Neural cell (in vitro differentiated cells): ENCODE measurements around the gene GAA. TPM values are rescaled to one million over a fixed set of nuclear protein-coding genes. Genes with fewer than 3 reads are reported as not detected.

ENCODE experiments used
- H2AFZ ChIP-seq: fragments of 200-600, 300-800 bp; sonication (generic), shearing (Covaris generic); 2 replicates; pipeline ENCODE4 v1.6.0; 2014; ENCODE audit warnings: low read depth, mild to moderate bottlenecking, antibody characterized with exemption, low read length, moderate library complexity
- H3F3A ChIP-seq: fragments of 200-600 bp; shearing (Covaris generic); 2 replicates; pipeline ENCODE4 v1.6.1; 2016; ENCODE audit warnings: mild to moderate bottlenecking, moderate library complexity, mixed read lengths, antibody characterized with exemption, low read length; ENCODE audit not compliant: insufficient read depth, poor library complexity, severe bottlenecking
- H3K27ac ChIP-seq: fragments of 200-600, 300-800 bp; sonication (generic), shearing (Covaris generic); 2 replicates; pipeline ENCODE4 v1.5.1; 2014; ENCODE audit warnings: mild to moderate bottlenecking, low read length, moderate library complexity
- H3K27me3 ChIP-seq: fragments of 300-800, 200-600 bp; sonication (generic), shearing (Covaris generic); 2 replicates; pipeline ENCODE4 v1.6.0; 2014; ENCODE audit warnings: mild to moderate bottlenecking, low read depth, low read length, moderate library complexity; ENCODE audit not compliant: insufficient read depth
- H3K36me3 ChIP-seq: fragments of 300-800, 200-600 bp; sonication (generic), shearing (Covaris generic); 2 replicates; pipeline ENCODE4 v1.5.1; 2014; ENCODE audit warnings: mild to moderate bottlenecking, antibody characterized with exemption, low read length, moderate library complexity; ENCODE audit not compliant: insufficient read depth
- H3K4me2 ChIP-seq: fragments of 300-800, 200-600 bp; sonication (generic), shearing (Covaris generic); 2 replicates; pipeline ENCODE4 v1.6.0; 2014; ENCODE audit warnings: mild to moderate bottlenecking, low read length
- H3K4me3 ChIP-seq: fragments of 300-800, 200-600 bp; sonication (generic), shearing (Covaris generic); 2 replicates; pipeline ENCODE4 v1.5.1; 2014; ENCODE audit warnings: mild to moderate bottlenecking, low read length, moderate library complexity
- H3K79me2 ChIP-seq: fragments of 200-600 bp; shearing (Covaris generic); replicated peaks from 2 replicates; pipeline ENCODE4 v1.6.0; 2014; ENCODE audit warnings: mild to moderate bottlenecking, low read length, moderate library complexity; ENCODE audit not compliant: insufficient read depth
- H3K9ac ChIP-seq: fragments of 300-800, 200-600 bp; sonication (generic), shearing (Covaris generic); 2 replicates; pipeline ENCODE4 v1.6.1; 2016; ENCODE audit warnings: mild to moderate bottlenecking, low read length, mixed read lengths
- H3K9me2 ChIP-seq: fragments of 200-600 bp; shearing (Covaris generic); 2 replicates; pipeline ENCODE4 v1.6.1; 2016; ENCODE audit warnings: mild to moderate bottlenecking, low read length, mixed read lengths; ENCODE audit not compliant: insufficient read depth
- H3K9me3 ChIP-seq: fragments of 200-600, 300-800 bp; sonication (generic), shearing (Covaris generic); 2 replicates; pipeline ENCODE4 v1.6.1; 2016; ENCODE audit warnings: mild to moderate bottlenecking, mixed run types, low read length, moderate library complexity, mixed read lengths
- H4K20me1 ChIP-seq: fragments of 200-600 bp; shearing (Covaris generic); 2 replicates; pipeline ENCODE4 v1.6.1; 2016; ENCODE audit warnings: mild to moderate bottlenecking, mixed run types; ENCODE audit not compliant: insufficient read depth
- EP300 ChIP-seq: fragments of 450-650 bp; conservative IDR thresholded peaks from 2 replicates; pipeline ENCODE4 v1.6.1; 2014; ENCODE audit warnings: antibody characterized with exemption, mild to moderate bottlenecking, moderate library complexity; ENCODE audit not compliant: poor library complexity, severe bottlenecking
- EZH2 ChIP-seq: fragments of 200-600, 300-800 bp; shearing (Covaris generic), sonication (generic); IDR thresholded peaks from 2 replicates; pipeline ENCODE4 v1.6.1; 2014; ENCODE audit warnings: antibody characterized with exemption, low read length, borderline replicate concordance, mild to moderate bottlenecking; ENCODE audit not compliant: insufficient read depth, poor library complexity, severe bottlenecking
- MXI1 ChIP-seq: fragments of 450-650 bp; conservative IDR thresholded peaks from 2 replicates; pipeline ENCODE4 v1.6.1; 2014; ENCODE audit warnings: antibody characterized with exemption, mild to moderate bottlenecking; ENCODE audit not compliant: poor library complexity, severe bottlenecking
- POLR2AphosphoS5 ChIP-seq: IDR thresholded peaks from 2 replicates; pipeline ENCODE4 v1.6.1; 2012
- RAD21 ChIP-seq: fragments of 450-650 bp; conservative IDR thresholded peaks from 2 replicates; pipeline ENCODE4 v1.6.1; 2014; ENCODE audit warnings: antibody characterized with exemption, mild to moderate bottlenecking, moderate library complexity
- SMC3 ChIP-seq: fragments of 450-650 bp; conservative IDR thresholded peaks from 2 replicates; pipeline ENCODE4 v1.6.1; 2014; ENCODE audit warnings: antibody characterized with exemption, mild to moderate bottlenecking, moderate library complexity; ENCODE audit not compliant: poor library complexity
- TAF1 ChIP-seq: IDR thresholded peaks from 2 replicates; pipeline ENCODE4 v1.6.1; 2012; ENCODE audit warnings: low read depth
- polyA plus RNA-seq: library from polyadenylated mRNA; depleted of rRNA; stranded (reverse); fragments of >200 nt; gene quantifications from 2 replicates; pipeline ENCODE4 v1.2.3, GENCODE V29; 2014
- TF ChIP-seq, protein P1 (sequence below): fragments of 450-650 bp; IDR thresholded peaks from 2 replicates; pipeline ENCODE4 v1.5.1; 2014; ENCODE audit warnings: antibody characterized with exemption, mild to moderate bottlenecking, moderate library complexity; ENCODE audit not compliant: poor library complexity, severe bottlenecking
- TF ChIP-seq, protein P2 (sequence below): IDR thresholded peaks from 2 replicates; pipeline ENCODE4 v1.6.1; 2012; ENCODE audit warnings: borderline replicate concordance

Gene GAA
- polyA plus RNA-seq, 1 donor from 2014 or later, result 58.9 TPM

DNA sequence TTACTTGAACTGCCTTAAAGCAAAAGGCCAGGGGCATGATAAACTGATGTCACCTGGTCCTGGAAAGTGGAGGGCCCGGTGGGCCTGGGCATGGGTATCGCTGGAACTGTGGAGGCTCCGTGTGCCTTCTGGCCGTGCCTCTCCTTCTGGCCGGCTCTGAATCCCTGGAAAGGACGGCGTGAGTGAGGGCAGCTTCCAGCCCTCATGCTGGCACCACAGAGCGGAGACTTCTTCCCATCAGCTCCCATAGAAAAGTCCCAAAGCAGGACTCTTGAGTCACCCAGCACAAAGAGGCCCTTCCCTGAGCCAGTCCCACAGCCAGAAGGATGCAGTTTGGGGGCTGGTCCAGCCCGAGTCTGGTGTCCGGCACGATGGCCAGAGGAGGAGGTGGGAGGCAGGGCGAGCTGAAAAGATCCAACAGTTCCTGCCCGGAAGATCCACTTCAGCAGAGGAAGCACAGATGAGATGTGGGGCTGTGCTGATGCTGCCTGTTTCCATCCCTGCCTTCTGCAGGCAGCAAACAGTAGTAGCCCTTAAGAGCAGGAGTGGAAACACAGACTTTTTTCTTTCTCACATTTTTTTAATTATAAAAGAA, 7.8 kb downstream of the GAA start:
- H3K9me2 ChIP-seq, result no peaks in the 10 kb centered on the region
- H2AFZ ChIP-seq, result no peak overlapping the region

DNA sequence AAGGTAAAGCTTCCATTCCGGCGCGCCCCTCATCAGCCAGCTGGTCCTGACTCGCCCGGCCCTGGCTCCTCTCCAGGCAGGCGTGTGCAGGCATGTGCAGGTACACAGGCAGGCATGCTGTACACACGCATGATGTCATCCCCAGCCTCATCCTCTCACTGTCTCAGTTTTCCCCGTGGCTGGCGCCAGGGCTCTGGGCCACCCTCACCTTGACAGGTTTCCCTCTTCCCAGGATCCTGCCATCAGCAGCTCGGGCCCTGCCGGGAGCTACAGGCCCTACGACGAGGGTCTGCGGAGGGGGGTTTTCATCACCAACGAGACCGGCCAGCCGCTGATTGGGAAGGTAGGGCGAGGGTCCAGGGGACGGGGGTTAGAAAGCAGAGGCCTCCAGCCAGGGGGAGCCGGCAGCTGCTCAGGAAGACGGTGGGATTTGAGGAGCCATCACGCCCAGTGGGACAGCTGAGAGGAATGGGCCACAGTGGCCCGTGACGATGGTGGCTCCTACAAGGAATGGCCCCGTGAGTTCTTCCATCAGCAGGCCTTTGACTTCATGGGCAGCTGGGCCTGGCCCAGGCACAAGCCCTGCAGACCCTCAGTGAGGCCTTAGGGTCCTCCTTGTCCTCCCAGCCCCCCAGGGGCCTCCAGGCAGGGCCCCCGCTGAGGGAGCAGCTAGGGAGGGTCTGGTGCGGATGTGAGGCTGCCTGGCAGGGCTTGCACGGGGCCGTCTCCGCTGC, 8.5 kb downstream of the GAA start:
- Histone ChIP-seq H2AFZ (no peak overlapping the region), H3F3A (no peaks in the 10 kb centered on the region), H3K4me2 (no peak overlapping the region), H3K9me3 (no peaks in the 10 kb centered on the region), H3K27me3 (no peaks in the 10 kb centered on the region), H3K27ac (no peak overlapping the region), H3K79me2 (no peaks in the 10 kb centered on the region), H3K4me3 (no peak overlapping the region), H4K20me1 (no peaks in the 10 kb centered on the region), H3K9ac (no peak overlapping the region), H3K36me3 (no peaks in the 10 kb centered on the region), H3K9me2 (no peaks in the 10 kb centered on the region)
- TF ChIP-seq EZH2 (no peak), SMC3 (no peak), TAF1 (no peak), POLR2AphosphoS5 (no peak), MXI1 (no peak), EP300 (no peak), RAD21 (no peak)
- TF ChIP-seq, protein P1, sequence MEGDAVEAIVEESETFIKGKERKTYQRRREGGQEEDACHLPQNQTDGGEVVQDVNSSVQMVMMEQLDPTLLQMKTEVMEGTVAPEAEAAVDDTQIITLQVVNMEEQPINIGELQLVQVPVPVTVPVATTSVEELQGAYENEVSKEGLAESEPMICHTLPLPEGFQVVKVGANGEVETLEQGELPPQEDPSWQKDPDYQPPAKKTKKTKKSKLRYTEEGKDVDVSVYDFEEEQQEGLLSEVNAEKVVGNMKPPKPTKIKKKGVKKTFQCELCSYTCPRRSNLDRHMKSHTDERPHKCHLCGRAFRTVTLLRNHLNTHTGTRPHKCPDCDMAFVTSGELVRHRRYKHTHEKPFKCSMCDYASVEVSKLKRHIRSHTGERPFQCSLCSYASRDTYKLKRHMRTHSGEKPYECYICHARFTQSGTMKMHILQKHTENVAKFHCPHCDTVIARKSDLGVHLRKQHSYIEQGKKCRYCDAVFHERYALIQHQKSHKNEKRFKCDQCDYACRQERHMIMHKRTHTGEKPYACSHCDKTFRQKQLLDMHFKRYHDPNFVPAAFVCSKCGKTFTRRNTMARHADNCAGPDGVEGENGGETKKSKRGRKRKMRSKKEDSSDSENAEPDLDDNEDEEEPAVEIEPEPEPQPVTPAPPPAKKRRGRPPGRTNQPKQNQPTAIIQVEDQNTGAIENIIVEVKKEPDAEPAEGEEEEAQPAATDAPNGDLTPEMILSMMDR, result no peak
- TF ChIP-seq, protein P2, sequence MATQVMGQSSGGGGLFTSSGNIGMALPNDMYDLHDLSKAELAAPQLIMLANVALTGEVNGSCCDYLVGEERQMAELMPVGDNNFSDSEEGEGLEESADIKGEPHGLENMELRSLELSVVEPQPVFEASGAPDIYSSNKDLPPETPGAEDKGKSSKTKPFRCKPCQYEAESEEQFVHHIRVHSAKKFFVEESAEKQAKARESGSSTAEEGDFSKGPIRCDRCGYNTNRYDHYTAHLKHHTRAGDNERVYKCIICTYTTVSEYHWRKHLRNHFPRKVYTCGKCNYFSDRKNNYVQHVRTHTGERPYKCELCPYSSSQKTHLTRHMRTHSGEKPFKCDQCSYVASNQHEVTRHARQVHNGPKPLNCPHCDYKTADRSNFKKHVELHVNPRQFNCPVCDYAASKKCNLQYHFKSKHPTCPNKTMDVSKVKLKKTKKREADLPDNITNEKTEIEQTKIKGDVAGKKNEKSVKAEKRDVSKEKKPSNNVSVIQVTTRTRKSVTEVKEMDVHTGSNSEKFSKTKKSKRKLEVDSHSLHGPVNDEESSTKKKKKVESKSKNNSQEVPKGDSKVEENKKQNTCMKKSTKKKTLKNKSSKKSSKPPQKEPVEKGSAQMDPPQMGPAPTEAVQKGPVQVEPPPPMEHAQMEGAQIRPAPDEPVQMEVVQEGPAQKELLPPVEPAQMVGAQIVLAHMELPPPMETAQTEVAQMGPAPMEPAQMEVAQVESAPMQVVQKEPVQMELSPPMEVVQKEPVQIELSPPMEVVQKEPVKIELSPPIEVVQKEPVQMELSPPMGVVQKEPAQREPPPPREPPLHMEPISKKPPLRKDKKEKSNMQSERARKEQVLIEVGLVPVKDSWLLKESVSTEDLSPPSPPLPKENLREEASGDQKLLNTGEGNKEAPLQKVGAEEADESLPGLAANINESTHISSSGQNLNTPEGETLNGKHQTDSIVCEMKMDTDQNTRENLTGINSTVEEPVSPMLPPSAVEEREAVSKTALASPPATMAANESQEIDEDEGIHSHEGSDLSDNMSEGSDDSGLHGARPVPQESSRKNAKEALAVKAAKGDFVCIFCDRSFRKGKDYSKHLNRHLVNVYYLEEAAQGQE, result no peak

More for the DNA sequence above, 7.8 kb downstream of the GAA start:
- Histone ChIP-seq H3F3A (no peaks in the 10 kb centered on the region), H4K20me1 (no peaks in the 10 kb centered on the region), H3K79me2 (no peaks in the 10 kb centered on the region), H3K27ac (no peak overlapping the region), H3K27me3 (no peaks in the 10 kb centered on the region), H3K4me2 (no peak overlapping the region), H3K36me3 (no peaks in the 10 kb centered on the region), H3K4me3 (no peak overlapping the region), H3K9ac (no peak overlapping the region), H3K9me3 (no peaks in the 10 kb centered on the region)
- TF ChIP-seq EZH2, result no peak
- TF ChIP-seq, protein P1, result no peak
- TF ChIP-seq TAF1, result no peak
- TF ChIP-seq SMC3, result no peak
- TF ChIP-seq, protein P2, result no peak
